K562 (cell line): ENCODE results near the gene RAB5B. TPM values are rescaled to one million over a fixed set of nuclear protein-coding genes. Genes with fewer than 3 reads are reported as not detected.
A peak's percentile ranks its signal among the peaks of the same experiment; 100 is the strongest.

Source experiments
- ATAC-seq: fragments of 200-7000 bp; cut with Tn5 transposase; 3 replicates; pipeline ENCODE4 v1.9.1; 2020; ENCODE audit warnings: moderate library complexity
- BruUV-seq: library from RNA; stranded (reverse); fragments of 400-500 nt; replicated peaks from 2 replicates; lab custom pipeline; 2021; lab: Mats Ljungman, UMichigan
- CTCF ChIA-PET: fragments of 300-600 bp; formaldehyde crosslinking; extraction: SDS; loops from one replicate; lab custom pipeline; 2021; ENCODE audit warnings: low intra/inter-chr PET ratio; lab: Yijun Ruan, JAX
- POLR2A ChIA-PET: fragments of 300-600, 350-650 bp; sonication (Branson Sonifier 250); formaldehyde crosslinking; extraction: SDS; loops from one replicate; lab custom pipeline; 2021; ENCODE audit warnings: antibody characterized with exemption, inconsistent platforms; lab: Yijun Ruan, JAX
- DNase-seq, 4 experiments: peaks; one replicate each; pipeline versions ENCODE4 v3.0.0 to v3.0.0-alpha.2; 2011 to 2018; ENCODE audit warnings: low spot score in 3 of 4, mixed read lengths in 3 of 4; ENCODE audit errors: extremely low read depth in 1 of 4
- FAIRE-seq: peaks from 2 replicates; lab custom pipeline; 2011; peaks lifted over from hg19 to GRCh38; lab: Jason Lieb, UNC
- H2AFZ ChIP-seq: 2 replicates; pipeline ENCODE4 v1.6.0; 2011; ENCODE audit warnings: low read depth, low read length, control low read depth, inconsistent platforms
- H3K27ac ChIP-seq: fragments of 200-600 bp; 3 replicates; pipeline ENCODE4 v1.8.0; 2011; ENCODE audit warnings: low read depth, mild to moderate bottlenecking, control low read depth, inconsistent platforms, low read length, moderate library complexity, mixed read lengths; ENCODE audit errors: extremely low read depth
- H3K27me3 ChIP-seq, 2 experiments: fragments of 300-600 bp in 1 of 2; 2 replicates in 1 of 2; 3 replicates in 1 of 2; pipeline versions ENCODE4 v1.6.0 to v1.8.0; 2011; ENCODE audit warnings: inconsistent platforms in 2 of 2, low read length in 2 of 2, mild to moderate bottlenecking in 1 of 2, mixed read lengths in 1 of 2, moderate library complexity in 1 of 2; ENCODE audit not compliant: control insufficient read depth in 2 of 2, insufficient read depth in 2 of 2
- H3K36me3 ChIP-seq: fragments of 300-600 bp; 3 replicates; pipeline ENCODE4 v1.8.0; 2011; ENCODE audit warnings: mild to moderate bottlenecking, low read length, inconsistent platforms; ENCODE audit not compliant: control insufficient read depth, insufficient read depth
- H3K4me1 ChIP-seq, 2 experiments: fragments of 200-600 bp in 1 of 2; replicated peaks in 1 of 2; 2 replicates in 1 of 2; 3 replicates in 1 of 2; pipeline versions ENCODE4 v1.5.1 to v1.8.0; 2011; ENCODE audit warnings: inconsistent platforms in 2 of 2, low read length in 2 of 2, mild to moderate bottlenecking in 1 of 2, mixed read lengths in 1 of 2, moderate library complexity in 1 of 2; ENCODE audit not compliant: control insufficient read depth in 2 of 2, insufficient read depth in 2 of 2
- H3K4me2 ChIP-seq: 2 replicates; pipeline ENCODE4 v1.6.1; 2011; ENCODE audit warnings: low read length, control low read depth, inconsistent platforms, mixed read lengths; ENCODE audit not compliant: insufficient read depth
- H3K4me3 ChIP-seq: fragments of 200-600 bp; sonication (generic), shearing (Covaris generic); 2 replicates; pipeline ENCODE4 v1.5.1; 2016; ENCODE audit warnings: control low read depth, inconsistent platforms
- H3K79me2 ChIP-seq: fragments of 200-600 bp; 3 replicates; pipeline ENCODE4 v1.8.0; 2011; ENCODE audit warnings: low read length, inconsistent platforms; ENCODE audit not compliant: control insufficient read depth, insufficient read depth
- H3K9ac ChIP-seq, 2 experiments: 2 replicates each; pipeline versions ENCODE4 v1.6.0 to v1.6.1; 2011; ENCODE audit warnings: low read depth in 2 of 2, low read length in 2 of 2, control low read depth in 1 of 2, inconsistent platforms in 1 of 2, mild to moderate bottlenecking in 1 of 2, mixed read lengths in 1 of 2; ENCODE audit not compliant: insufficient read depth in 1 of 2
- H3K9me1 ChIP-seq: one replicate; pipeline ENCODE4 v1.6.0; 2011; ENCODE audit warnings: inconsistent platforms, mild to moderate bottlenecking, low read length, moderate library complexity; ENCODE audit not compliant: control insufficient read depth, insufficient read depth
- H3K9me3 ChIP-seq: replicated peaks from 2 replicates; pipeline ENCODE4 v1.5.1; 2011; ENCODE audit warnings: low read depth, low read length, inconsistent platforms; ENCODE audit not compliant: control insufficient read depth, insufficient read depth
- H4K20me1 ChIP-seq: replicated peaks from 2 replicates; pipeline ENCODE4 v1.6.1; 2011; ENCODE audit warnings: low read length, inconsistent platforms, mixed read lengths; ENCODE audit not compliant: control insufficient read depth, insufficient read depth
- DPF2 ChIP-seq: fragments of 450-650 bp; IDR thresholded peaks from 2 replicates; pipeline ENCODE4 v1.6.1; 2016
- ELF4 ChIP-seq: fragments of 450-650 bp; formaldehyde crosslinking; IDR thresholded peaks from 2 replicates; pipeline ENCODE4 v1.4.0; 2022; ENCODE audit warnings: missing genetic modification characterization
- KLF10 ChIP-seq: fragments of 250-450 bp; sonication (Bioruptor Pico); IDR thresholded peaks from 2 replicates; pipeline ENCODE4 v1.6.1; 2021; ENCODE audit warnings: matching md5 sums
- LARP7 ChIP-seq: fragments of 450-650 bp; IDR thresholded peaks from 2 replicates; pipeline ENCODE4 v1.6.1; 2016
- RBM34 ChIP-seq: fragments of 200-400 bp; formaldehyde crosslinking; IDR thresholded peaks from 2 replicates; pipeline ENCODE4 v1.6.1; 2018; ENCODE audit warnings: low read length, borderline replicate concordance; ENCODE audit not compliant: insufficient read depth
- SMARCA4 ChIP-seq: fragments of 450-650 bp; IDR thresholded peaks from 2 replicates; pipeline ENCODE4 v1.6.1; 2016
- SNIP1 ChIP-seq: fragments of 450-650 bp; IDR thresholded peaks from 2 replicates; pipeline ENCODE4 v1.7.1; 2017; ENCODE audit warnings: low read depth, mild to moderate bottlenecking
- TSC22D4 ChIP-seq: fragments of 450-650 bp; IDR thresholded peaks from 2 replicates; pipeline ENCODE4 v1.6.1; 2016; ENCODE audit warnings: missing genetic modification characterization, missing biosample characterization, control low read depth
- ZC3H4 ChIP-seq: sonication (generic); formaldehyde crosslinking; IDR thresholded peaks from 2 replicates; pipeline ENCODE4 v1.9.0; 2021; ENCODE audit warnings: missing genetic modification reagents, borderline replicate concordance
- WGBS: fragments of 100-300 bp; shearing (Covaris generic); methylation state at CpG from one replicate; pipeline ENCODE4 v1.1.6; 2016; ENCODE audit warnings: low coverage, mixed read lengths; ENCODE audit not compliant: insufficient coverage; ENCODE audit errors: missing lambda C conversion rate; 5-methylcytosine and 5-hydroxymethylcytosine counted together
- in situ Hi-C: fragments of 300-500 bp; cut with MboI; formaldehyde crosslinking; loops from 4 replicates; pipeline ENCODE4 v1.15.0; 2018; ENCODE audit warnings: inconsistent platforms, mixed read lengths
- intact Hi-C: fragments of 100-400 bp; cut with micrococcal nuclease; formaldehyde crosslinking; loops from 2 replicates; pipeline ENCODE4 v1.14.2; 2022
- polyA plus RNA-seq, 8 experiments: library from polyadenylated mRNA; depleted of rRNA in 4 of 8; stranded (reverse) in 5 of 8; unstranded in 3 of 8; fragments of >200 nt; fragmentation: Nextera tagmentation in 2 of 8; fragmentation: Illumina TruSeq in 1 of 8; extraction: Ambion mirVana in 2 of 8; extraction: Trizol in 1 of 8; gene quantifications; 2 replicates each; pipeline versions ENCODE4 v1.2.1 to v1.2.3, GENCODE V29; 2011 to 2014; ENCODE audit warnings: inconsistent platforms in 1 of 8, missing spikeins in 1 of 8
- total RNA-seq, 7 experiments: library from RNA; depleted of rRNA in 6 of 7; stranded (reverse); fragments of >200 nt in 6 of 7; fragmentation: Illumina TruSeq in 2 of 7; extraction: Trizol in 2 of 7; gene quantifications; 2 replicates each; pipeline versions ENCODE4 v1.2.1 to v1.2.3, GENCODE V29; 2011 to 2021; ENCODE audit warnings: low replicate concordance in 1 of 7
- TF ChIP-seq, protein P1 (sequence below): fragments of 450-650 bp; IDR thresholded peaks from 2 replicates; pipeline ENCODE4 v1.6.1; 2016; ENCODE audit warnings: low read depth

Gene RAB5B
- total and polyA plus RNA-seq, 9 of the 15 experiments (the other 6 are each of a cell fraction or from before 2014, with no cell fraction given) = 6.8 to 73.8 (median 25.2) TPM

DNA sequence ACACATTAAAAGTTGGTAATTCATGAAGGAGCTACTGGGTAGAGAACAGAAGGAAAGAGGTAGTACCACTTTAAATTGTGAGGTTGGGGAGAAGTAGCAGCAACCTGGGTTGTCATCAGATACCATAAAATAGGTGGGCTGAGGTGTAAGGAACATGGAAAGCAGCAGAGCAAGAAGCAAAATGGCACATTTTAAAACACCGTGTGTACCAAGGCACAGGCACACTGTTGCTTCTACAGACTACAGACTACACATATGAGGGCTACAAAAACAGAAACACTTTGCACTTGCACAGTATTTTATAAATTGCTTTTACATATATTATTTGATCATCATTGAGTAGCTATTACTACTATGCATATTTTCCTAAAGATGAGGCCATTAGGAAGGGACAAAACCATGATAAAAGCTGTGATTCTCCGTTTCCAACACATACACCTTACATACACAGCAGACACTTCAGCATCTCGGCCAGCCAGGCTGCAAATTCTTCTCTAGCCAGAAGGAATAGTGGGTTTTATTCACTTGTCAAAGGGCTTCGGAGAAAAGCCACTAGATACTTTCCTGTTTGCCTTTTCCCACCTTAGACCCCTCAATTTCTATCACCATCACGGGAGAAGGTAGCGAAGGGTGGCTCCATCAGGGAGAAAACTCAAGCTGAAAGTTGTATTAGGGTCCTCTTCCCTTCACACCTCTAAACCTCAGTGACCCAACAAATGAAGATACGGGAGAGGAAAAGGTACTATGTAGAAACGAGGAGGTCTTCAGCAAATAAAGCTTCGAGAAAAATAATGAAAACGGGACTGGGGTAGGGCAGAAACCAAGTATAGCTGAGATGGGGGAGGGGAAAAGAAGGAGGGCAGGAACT lies 47.8 kb upstream of the RAB5B start:
- ATAC-seq = peak; percentile 15; the same call in 2 of the 3 replicates
- no peak for FAIRE-seq
- Histone ChIP-seq H3K9ac (peak overlapping the region; percentile 94 to 99), H3K36me3 (peaks cover 33% of the 10 kb centered on the region), H3K27ac (peak overlapping the region; percentile 95), H3K4me3 (peak overlapping the region; percentile 69), H3K4me1 (peaks cover 12 to 22% of the 10 kb centered on the region in 2 experiments; a peak in 4 of 5 replicates), H4K20me1 (no peaks in the 10 kb centered on the region), H3K9me3 (no peaks in the 10 kb centered on the region), H3K9me1 (no peaks in the 10 kb centered on the region), H3K4me2 (peak overlapping the region; percentile 91), H3K79me2 (peaks cover 72% of the 10 kb centered on the region), H2AFZ (peak overlapping the region; percentile 93), H3K27me3 (no peaks in the 10 kb centered on the region)
- ChIA-PET POLR2A (interaction anchor here (0.7 to 3.8 kb wide), 17 partner anchors 10 to 1803 kb away, joined by 3 to 26 read pairs (median 5); partner anchors contain the start of genes DNAJC14, ORMDL2, RAB5B and SARNP), CTCF (interaction anchor here (0.6 kb wide), 1 partner anchor 113 kb away, joined by 4 read pairs; no protein-coding TSS in a partner anchor)
- 3% methylated on average over 10 of the region's 10 CpGs for WGBS
- in situ Hi-C loops (no loop called here), intact Hi-C loops (loop anchor here (2.0 to 5.0 kb wide), 4 partner anchors 46 to 183 kb away; partner anchors contain the start of genes GDF11, RAB5B, RPS26 and SARNP)
- TSS peak; percentile 54 for BruUV-seq
- peak in 1 of 4 experiments; percentile 17 for DNase-seq
- TF ChIP-seq TSC22D4 (tag) (0 out of 2 replicates have a peak, but pooled peaks have one; percentile 65), KLF10 (CRISPR knock-in tag) (no peak), ELF4 (CRISPR knock-in tag) (0 out of 2 replicates have a peak, but pooled peaks have one; percentile 19), DPF2 (peak; percentile 65; the same call in 1 of the 2 replicates), SMARCA4 (peak; percentile 33; the same call in 1 of the 2 replicates), ZC3H4 (no peak), RBM34 (no peak), LARP7 (0 out of 2 replicates have a peak, but pooled peaks have one; percentile 78), SNIP1 (peak; percentile 27; the same call in 1 of the 2 replicates)
- TF ChIP-seq, protein P1, sequence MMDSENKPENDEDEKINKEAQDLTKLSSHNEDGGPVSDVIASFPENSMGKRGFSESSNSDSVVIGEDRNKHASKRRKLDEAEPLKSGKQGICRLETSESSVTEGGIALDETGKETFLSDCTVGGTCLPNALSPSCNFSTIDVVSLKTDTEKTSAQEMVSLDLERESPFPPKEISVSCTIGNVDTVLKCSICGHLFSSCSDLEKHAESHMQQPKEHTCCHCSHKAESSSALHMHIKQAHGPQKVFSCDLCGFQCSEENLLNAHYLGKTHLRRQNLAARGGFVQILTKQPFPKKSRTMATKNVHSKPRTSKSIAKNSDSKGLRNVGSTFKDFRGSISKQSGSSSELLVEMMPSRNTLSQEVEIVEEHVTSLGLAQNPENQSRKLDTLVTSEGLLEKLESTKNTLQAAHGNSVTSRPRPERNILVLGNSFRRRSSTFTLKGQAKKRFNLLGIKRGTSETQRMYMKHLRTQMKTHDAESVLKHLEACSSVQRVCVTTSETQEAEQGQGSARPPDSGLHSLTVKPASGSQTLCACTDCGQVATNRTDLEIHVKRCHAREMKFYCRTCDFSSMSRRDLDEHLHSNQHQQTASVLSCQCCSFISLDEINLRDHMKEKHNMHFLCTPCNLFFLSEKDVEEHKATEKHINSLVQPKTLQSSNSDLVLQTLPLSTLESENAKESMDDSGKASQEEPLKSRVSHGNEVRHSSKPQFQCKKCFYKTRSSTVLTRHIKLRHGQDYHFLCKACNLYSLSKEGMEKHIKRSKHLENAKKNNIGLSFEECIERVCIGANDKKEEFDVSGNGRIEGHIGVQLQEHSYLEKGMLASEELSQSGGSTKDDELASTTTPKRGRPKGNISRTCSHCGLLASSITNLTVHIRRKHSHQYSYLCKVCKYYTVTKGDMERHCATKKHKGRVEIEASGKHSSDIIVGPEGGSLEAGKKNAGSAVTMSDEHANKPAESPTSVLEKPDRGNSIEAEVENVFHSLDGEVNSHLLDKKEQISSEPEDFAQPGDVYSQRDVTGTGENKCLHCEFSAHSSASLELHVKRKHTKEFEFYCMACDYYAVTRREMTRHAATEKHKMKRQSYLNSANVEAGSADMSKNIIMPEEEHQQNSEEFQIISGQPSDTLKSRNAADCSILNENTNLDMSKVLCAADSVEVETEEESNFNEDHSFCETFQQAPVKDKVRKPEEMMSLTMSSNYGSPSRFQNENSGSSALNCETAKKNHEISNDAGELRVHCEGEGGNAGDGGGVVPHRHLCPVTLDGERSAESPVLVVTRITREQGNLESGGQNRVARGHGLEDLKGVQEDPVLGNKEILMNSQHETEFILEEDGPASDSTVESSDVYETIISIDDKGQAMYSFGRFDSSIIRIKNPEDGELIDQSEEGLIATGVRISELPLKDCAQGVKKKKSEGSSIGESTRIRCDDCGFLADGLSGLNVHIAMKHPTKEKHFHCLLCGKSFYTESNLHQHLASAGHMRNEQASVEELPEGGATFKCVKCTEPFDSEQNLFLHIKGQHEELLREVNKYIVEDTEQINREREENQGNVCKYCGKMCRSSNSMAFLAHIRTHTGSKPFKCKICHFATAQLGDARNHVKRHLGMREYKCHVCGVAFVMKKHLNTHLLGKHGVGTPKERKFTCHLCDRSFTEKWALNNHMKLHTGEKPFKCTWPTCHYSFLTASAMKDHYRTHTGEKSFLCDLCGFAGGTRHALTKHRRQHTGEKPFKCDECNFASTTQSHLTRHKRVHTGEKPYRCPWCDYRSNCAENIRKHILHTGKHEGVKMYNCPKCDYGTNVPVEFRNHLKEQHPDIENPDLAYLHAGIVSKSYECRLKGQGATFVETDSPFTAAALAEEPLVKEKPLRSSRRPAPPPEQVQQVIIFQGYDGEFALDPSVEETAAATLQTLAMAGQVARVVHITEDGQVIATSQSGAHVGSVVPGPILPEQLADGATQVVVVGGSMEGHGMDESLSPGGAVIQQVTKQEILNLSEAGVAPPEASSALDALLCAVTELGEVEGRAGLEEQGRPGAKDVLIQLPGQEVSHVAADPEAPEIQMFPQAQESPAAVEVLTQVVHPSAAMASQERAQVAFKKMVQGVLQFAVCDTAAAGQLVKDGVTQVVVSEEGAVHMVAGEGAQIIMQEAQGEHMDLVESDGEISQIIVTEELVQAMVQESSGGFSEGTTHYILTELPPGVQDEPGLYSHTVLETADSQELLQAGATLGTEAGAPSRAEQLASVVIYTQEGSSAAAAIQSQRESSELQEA = 0 out of 2 replicates have a peak, but pooled peaks have one; percentile 23
